Caco-2 (cell line): Measurements from ENCODE around the gene GAA. TPM values are rescaled to one million over a fixed set of nuclear protein-coding genes. Genes with fewer than 3 reads are reported as not detected.

Source experiments
- BruUV-seq: library from RNA; stranded (reverse); fragments of 400-500 nt; replicated peaks from 2 replicates; lab custom pipeline; 2021; lab: Mats Ljungman, UMichigan
- CTCF ChIA-PET: fragments of 300-600 bp; sonication (Branson Sonifier 250); formaldehyde crosslinking; loops from one replicate; lab custom pipeline; 2022; ENCODE audit warnings: antibody characterized with exemption; lab: Charles Lee
- POLR2A ChIA-PET: fragments of 300-600 bp; sonication (Branson Sonifier 250); formaldehyde crosslinking; loops from one replicate; lab custom pipeline; 2022; ENCODE audit warnings: antibody characterized with exemption; lab: Charles Lee
- DNase-seq, 2 experiments: peaks; one replicate each; pipeline versions ENCODE4 v3.0.0 to v3.0.0-alpha.2; 2020 to 2022
- H3K27me3 ChIP-seq: replicated peaks from 2 replicates; pipeline ENCODE4 v1.6.0; 2011; ENCODE audit warnings: low read length; ENCODE audit not compliant: control insufficient read depth, insufficient read depth
- H3K36me3 ChIP-seq: 2 replicates; pipeline ENCODE4 v1.5.1; 2011; ENCODE audit warnings: low read length; ENCODE audit not compliant: control insufficient read depth, insufficient read depth
- H3K4me1 ChIP-seq: fragments of 250-450 bp; sonication (Bioruptor Pico); 2 replicates; pipeline ENCODE4 v1.5.1; 2020; ENCODE audit warnings: mild to moderate bottlenecking
- H3K4me3 ChIP-seq: 2 replicates; pipeline ENCODE4 v1.5.1; 2011; ENCODE audit warnings: low read depth, mild to moderate bottlenecking, control low read depth, low read length
- H3K9me3 ChIP-seq: fragments of 250-450 bp; sonication (Bioruptor Pico); 2 replicates; pipeline ENCODE4 v1.5.1; 2020; ENCODE audit warnings: mild to moderate bottlenecking, moderate library complexity
- H3K27ac Mint-ChIP-seq: one replicate; pipeline ENCODE4 v1.8.0; 2022; ENCODE audit warnings: mixed read lengths; ENCODE audit not compliant: unreplicated experiment
- H3K27me3 Mint-ChIP-seq: one replicate; pipeline ENCODE4 v1.8.0; 2022; ENCODE audit warnings: mixed read lengths; ENCODE audit not compliant: insufficient read depth, unreplicated experiment
- H3K36me3 Mint-ChIP-seq: one replicate; pipeline ENCODE4 v1.8.0; 2022; ENCODE audit warnings: mild to moderate bottlenecking, mixed read lengths; ENCODE audit not compliant: insufficient read depth, unreplicated experiment
- H3K4me1 Mint-ChIP-seq: one replicate; pipeline ENCODE4 v1.8.0; 2022; ENCODE audit warnings: low read depth, mixed read lengths; ENCODE audit not compliant: unreplicated experiment
- H3K4me3 Mint-ChIP-seq: one replicate; pipeline ENCODE4 v1.8.0; 2022; ENCODE audit warnings: mild to moderate bottlenecking, moderate library complexity, mixed read lengths; ENCODE audit not compliant: unreplicated experiment
- H3K9me3 Mint-ChIP-seq: one replicate; pipeline ENCODE4 v1.8.0; 2022; ENCODE audit warnings: mixed read lengths; ENCODE audit not compliant: unreplicated experiment
- intact Hi-C: fragments of 100-400 bp; cut with micrococcal nuclease; formaldehyde crosslinking; loops from one replicate; pipeline ENCODE4 v1.10.0; 2022; ENCODE audit not compliant: unreplicated experiment
- total RNA-seq: library from RNA; stranded (reverse); gene quantifications from 2 replicates; pipeline ENCODE4 v1.2.3, GENCODE V29; 2022
- TF ChIP-seq, protein P1 (sequence below), 2 experiments: fragments of 200-600 bp in 1 of 2; IDR thresholded peaks; 1 replicate in 1 of 2; 2 replicates in 1 of 2; pipeline versions ENCODE4 v1.5.1 to v1.8.0; 2011 to 2022; ENCODE audit warnings: antibody characterized with exemption in 1 of 2, control low read depth in 1 of 2, inconsistent platforms in 1 of 2, low read depth in 1 of 2, low read length in 1 of 2, mild to moderate bottlenecking in 1 of 2, moderate library complexity in 1 of 2; ENCODE audit not compliant: insufficient read depth in 1 of 2, severe bottlenecking in 1 of 2, unreplicated experiment in 1 of 2

GAA gene
- total RNA-seq, 1 experiment from 2014 or later, result 42.4 TPM

DNA sequence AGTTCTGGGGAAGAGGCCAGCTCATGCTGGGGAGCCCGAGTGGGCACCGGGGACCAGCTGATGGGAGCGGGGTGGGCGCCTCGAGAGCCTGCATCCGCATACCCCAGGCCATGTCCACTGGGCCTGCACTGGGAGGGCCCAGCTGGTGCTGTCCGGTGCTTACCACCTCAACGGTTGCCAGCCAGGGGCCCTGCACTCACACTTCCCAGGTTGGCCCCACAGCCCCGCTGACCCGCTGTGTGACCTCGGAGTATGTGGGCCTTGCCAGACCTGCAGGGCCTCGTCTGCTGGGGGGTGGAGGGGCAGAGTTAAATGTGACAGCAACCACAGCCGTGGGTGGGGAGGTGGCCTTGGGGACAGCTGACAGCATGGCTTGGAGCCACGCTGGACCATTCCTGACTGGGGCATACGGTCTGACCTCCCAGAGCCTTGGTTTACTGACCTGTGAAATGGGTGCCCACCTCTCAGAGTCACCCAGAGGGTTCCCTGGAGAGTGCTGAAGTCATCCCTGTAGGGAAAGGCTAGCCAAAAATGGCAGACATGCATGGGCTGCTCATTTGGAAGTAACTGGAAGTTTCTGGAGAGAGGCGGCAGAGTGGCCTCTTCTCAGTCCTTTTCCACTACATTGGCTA, 5.4 kb upstream of the GAA start:
- TF ChIP-seq, protein P1, sequence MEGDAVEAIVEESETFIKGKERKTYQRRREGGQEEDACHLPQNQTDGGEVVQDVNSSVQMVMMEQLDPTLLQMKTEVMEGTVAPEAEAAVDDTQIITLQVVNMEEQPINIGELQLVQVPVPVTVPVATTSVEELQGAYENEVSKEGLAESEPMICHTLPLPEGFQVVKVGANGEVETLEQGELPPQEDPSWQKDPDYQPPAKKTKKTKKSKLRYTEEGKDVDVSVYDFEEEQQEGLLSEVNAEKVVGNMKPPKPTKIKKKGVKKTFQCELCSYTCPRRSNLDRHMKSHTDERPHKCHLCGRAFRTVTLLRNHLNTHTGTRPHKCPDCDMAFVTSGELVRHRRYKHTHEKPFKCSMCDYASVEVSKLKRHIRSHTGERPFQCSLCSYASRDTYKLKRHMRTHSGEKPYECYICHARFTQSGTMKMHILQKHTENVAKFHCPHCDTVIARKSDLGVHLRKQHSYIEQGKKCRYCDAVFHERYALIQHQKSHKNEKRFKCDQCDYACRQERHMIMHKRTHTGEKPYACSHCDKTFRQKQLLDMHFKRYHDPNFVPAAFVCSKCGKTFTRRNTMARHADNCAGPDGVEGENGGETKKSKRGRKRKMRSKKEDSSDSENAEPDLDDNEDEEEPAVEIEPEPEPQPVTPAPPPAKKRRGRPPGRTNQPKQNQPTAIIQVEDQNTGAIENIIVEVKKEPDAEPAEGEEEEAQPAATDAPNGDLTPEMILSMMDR (IDR thresholded peaks at IDR 0.05; ENCODE audit: insufficient read depth in 1 of 2, low read depth in 1 of 2, low read length in 1 of 2, severe bottlenecking in 1 of 2, unreplicated experiment in 1 of 2), result no peak
- ChIA-PET POLR2A (no interaction called here), CTCF (no interaction called here)

DNA sequence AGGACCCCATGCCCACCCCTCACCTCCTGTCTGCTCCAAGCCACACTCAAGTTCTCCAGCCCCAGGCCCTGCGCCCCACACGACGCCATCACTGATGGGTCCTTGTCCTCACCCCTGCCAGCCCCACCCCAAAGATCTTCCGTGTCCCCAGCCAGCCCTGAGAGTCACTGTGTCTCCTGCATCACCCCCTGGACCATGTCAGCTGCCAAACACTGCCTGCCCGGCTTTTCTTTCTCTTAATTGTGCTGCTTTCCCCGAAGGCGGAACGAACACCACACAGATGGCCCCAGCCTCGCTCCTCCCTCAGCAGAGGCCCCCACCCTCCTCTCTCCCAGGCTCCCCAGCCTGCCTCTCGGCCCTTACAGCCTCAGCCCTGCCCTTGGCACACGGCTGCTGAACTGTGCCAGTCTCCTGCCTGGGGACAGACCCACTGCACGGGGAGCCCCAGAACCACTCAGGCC, 4.8 kb upstream of the GAA start:
- no peak overlapping the region for H3K4me3 Mint-ChIP-seq
- intact Hi-C loops, result no loop called here
- H3K27me3 Mint-ChIP-seq, result no peaks in the 10 kb centered on the region
- H3K9me3 ChIP-seq, result no peaks in the 10 kb centered on the region
- ChIA-PET POLR2A (no interaction called here), CTCF (no interaction called here)
- TF ChIP-seq, protein P1 (IDR thresholded peaks at IDR 0.05; ENCODE audit: insufficient read depth in 1 of 2, low read depth in 1 of 2, low read length in 1 of 2, severe bottlenecking in 1 of 2, unreplicated experiment in 1 of 2), result no peak
- no peaks in the 10 kb centered on the region; the same call in 1 of the 2 replicates for H3K27me3 ChIP-seq
- DNase-seq, result no peak
- H3K4me3 ChIP-seq, result no peak overlapping the region
- H3K4me1 Mint-ChIP-seq, result no peaks in the 10 kb centered on the region
- H3K36me3 ChIP-seq, result no peaks in the 10 kb centered on the region
- 0 out of 2 replicates have a peak, but pooled peaks cover 3% of the 10 kb centered on the region for H3K4me1 ChIP-seq
- H3K27ac Mint-ChIP-seq, result no peak overlapping the region
- H3K36me3 Mint-ChIP-seq, result peaks cover 1% of the 10 kb centered on the region
- no peaks in the 10 kb centered on the region for H3K9me3 Mint-ChIP-seq
- BruUV-seq, result no TSS peak

More for the DNA sequence above, 5.4 kb upstream of the GAA start:
- Mint-ChIP-seq H3K36me3 (no peaks in the 10 kb centered on the region), H3K27me3 (no peaks in the 10 kb centered on the region), H3K27ac (no peak overlapping the region), H3K4me3 (no peak overlapping the region), H3K4me1 (no peaks in the 10 kb centered on the region), H3K9me3 (no peaks in the 10 kb centered on the region)
- no peak overlapping the region for H3K4me3 ChIP-seq
- BruUV-seq, result no TSS peak
- intact Hi-C loops, result no loop called here
- H3K36me3 ChIP-seq, result no peaks in the 10 kb centered on the region
- H3K27me3 ChIP-seq, result no peaks in the 10 kb centered on the region; the same call in 1 of the 2 replicates
- no peak for DNase-seq
- H3K4me1 ChIP-seq, result 0 out of 2 replicates have a peak, but pooled peaks cover 3% of the 10 kb centered on the region
- no peaks in the 10 kb centered on the region for H3K9me3 ChIP-seq

DNA sequence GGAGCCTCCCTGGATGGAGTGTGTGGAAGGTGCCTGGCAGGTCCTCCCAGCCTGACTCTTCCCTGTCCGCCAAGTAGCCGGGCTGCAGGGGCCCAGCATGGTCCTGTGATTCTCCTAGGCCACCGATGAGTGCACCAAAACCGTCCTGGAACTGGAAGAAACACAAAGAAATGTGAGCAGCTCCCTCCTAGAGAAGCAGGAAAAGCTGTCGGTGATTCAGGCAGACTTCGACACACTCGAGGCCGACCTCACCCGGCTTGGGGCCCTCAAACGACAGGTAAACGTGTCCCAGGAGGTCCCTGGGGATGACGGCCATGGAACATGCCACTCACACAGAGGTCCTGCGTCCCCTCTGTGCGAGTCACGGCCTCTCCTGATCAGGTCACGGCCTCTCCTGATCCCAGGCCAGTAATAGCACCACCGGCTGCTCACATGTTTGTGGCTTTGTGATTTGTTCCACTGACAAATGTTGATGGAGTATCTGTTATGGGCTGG, 4.2 kb upstream of the GAA start:
- TF ChIP-seq, protein P1 (IDR thresholded peaks at IDR 0.05; ENCODE audit: insufficient read depth in 1 of 2, low read depth in 1 of 2, low read length in 1 of 2, severe bottlenecking in 1 of 2, unreplicated experiment in 1 of 2), result no peak
- no peaks in the 10 kb centered on the region for H3K9me3 ChIP-seq
- Mint-ChIP-seq H3K4me1 (no peaks in the 10 kb centered on the region), H3K27me3 (no peaks in the 10 kb centered on the region), H3K27ac (no peak overlapping the region), H3K4me3 (no peak overlapping the region), H3K36me3 (peaks cover 7% of the 10 kb centered on the region), H3K9me3 (no peaks in the 10 kb centered on the region)
- intact Hi-C loops, result no loop called here
- ChIA-PET POLR2A (no interaction called here), CTCF (no interaction called here)
- H3K4me1 ChIP-seq, result peaks cover 5% of the 10 kb centered on the region
- BruUV-seq, result no TSS peak
- no peaks in the 10 kb centered on the region; the same call in 1 of the 2 replicates for H3K27me3 ChIP-seq
- no peak for DNase-seq
- H3K4me3 ChIP-seq, result no peak overlapping the region
- H3K36me3 ChIP-seq, result no peaks in the 10 kb centered on the region
